22Rv1 (cell line): ENCODE data around the gene IGSF1.

ENCODE experiments used
- H3K27ac ChIP-seq: fragments of 450-650 bp; 2 replicates; pipeline ENCODE4 v1.5.1; 2017
- CTCF ChIP-seq: fragments of 450-650 bp; IDR thresholded peaks from 2 replicates; pipeline ENCODE4 v1.5.1; 2017; ENCODE audit warnings: mild to moderate bottlenecking
- ZFX ChIP-seq: fragments of 450-650 bp; IDR thresholded peaks from 2 replicates; pipeline ENCODE4 v1.6.1; 2017; ENCODE audit warnings: antibody characterized with exemption, borderline replicate concordance

The IGSF1 gene

GRCh38 chrX:131316260-131316659 lies 27.2 kb upstream of the IGSF1 start:
- no peak for TF ChIP-seq ZFX
- no peak for TF ChIP-seq CTCF
- H3K27ac ChIP-seq, result no peak overlapping the region

DNA sequence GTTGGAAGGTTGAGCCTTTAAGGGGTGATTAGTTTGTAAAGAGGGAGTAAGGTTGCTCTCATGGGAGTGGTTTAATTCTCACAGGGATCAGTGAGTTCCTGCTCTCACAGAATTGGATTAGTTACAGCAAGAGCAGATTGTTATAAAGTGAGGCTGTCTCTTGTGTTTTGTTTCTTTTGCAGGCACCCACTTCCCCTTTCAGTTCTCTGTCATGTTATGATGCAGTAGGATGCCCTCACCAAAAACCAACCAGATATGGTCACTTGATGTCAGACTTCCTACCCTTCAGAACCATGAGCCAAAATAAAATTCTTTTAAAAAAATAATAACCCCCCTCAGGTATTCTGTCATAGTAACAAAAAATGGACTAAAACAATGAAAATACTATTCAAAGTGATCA lies 19.9 kb upstream of the IGSF1 start:
- no peak overlapping the region for H3K27ac ChIP-seq
- TF ChIP-seq ZFX (no peak), CTCF (no peak)

DNA sequence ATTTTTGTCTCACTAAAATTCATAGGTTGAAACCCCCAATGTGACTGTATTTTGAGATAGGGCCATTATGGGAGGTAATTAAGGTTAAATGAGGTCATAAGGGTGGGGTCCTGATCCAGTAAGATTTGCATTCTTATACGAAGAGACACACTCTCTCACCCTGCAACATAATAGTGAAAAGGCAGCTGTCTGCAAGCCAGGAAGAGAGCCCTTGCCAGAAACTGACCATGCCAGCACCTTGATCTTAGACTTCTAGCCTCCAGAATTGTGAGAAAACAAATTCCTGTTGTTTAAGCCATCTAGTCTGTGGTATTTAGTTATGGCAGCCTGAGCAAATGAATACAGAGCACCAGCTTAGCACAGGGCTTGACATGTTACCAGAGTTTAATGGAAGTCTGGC lies 17.5 kb upstream of the IGSF1 start:
- TF ChIP-seq ZFX, result no peak
- TF ChIP-seq CTCF, result no peak
- H3K27ac ChIP-seq, result no peak overlapping the region

GRCh38 chrX:131305926-131306325 lies 16.8 kb upstream of the IGSF1 start:
- H3K27ac ChIP-seq, result no peak overlapping the region
- no peak for TF ChIP-seq ZFX
- TF ChIP-seq CTCF, result no peak

DNA sequence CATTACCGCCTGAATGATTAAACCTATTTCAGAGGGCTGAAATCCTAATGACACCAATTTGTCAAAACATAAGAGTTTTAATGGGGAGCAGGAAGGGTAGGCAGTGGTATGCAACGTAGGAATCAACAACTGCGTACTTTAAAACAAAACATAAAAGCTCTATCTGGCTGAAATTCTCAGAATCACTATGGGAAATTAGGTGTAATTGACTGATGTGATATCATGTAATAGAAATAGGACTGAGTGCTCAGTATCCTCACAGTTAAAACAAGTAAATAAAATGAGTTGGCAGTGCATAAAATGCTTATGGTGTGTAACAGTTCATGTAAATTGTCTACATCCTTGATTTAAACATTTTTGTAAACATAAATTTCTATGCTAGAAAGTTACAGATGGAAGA lies 13.6 kb upstream of the IGSF1 start:
- H3K27ac ChIP-seq, result no peak overlapping the region

GRCh38 chrX:131301155-131301554 lies 12.0 kb upstream of the IGSF1 start:
- TF ChIP-seq CTCF (no peak), ZFX (no peak)
- no peak overlapping the region for H3K27ac ChIP-seq

More for the DNA sequence above, 13.6 kb upstream of the IGSF1 start:
- TF ChIP-seq ZFX (no peak), CTCF (no peak)

GRCh38 chrX:131298846-131299245 lies 9.7 kb upstream of the IGSF1 start:
- TF ChIP-seq ZFX (no peak), CTCF (no peak)
- no peak overlapping the region for H3K27ac ChIP-seq
